ENCODE results near the gene MED22.
A peak's percentile ranks its signal among the peaks of the same experiment; 100 is the strongest.

Gene MED22

GRCh38 chr9:133375724-133376654 lies 28.1 kb upstream of the MED22 start, which contains the start of the genes STKLD1 and SURF4:
TSS of gene STKLD1 (plus strand) at chr9:133376366. CDS start at chr9:133376474, 108 bp downstream.
TSS of gene SURF4 (minus strand) at chr9:133376060. CDS start at chr9:133375969, 91 bp downstream.
- DNase-seq (ENCODE audit: low read depth in 2 of 2): peak; percentile 91 to 94

GRCh38 chr9:133375116-133375723 lies 27.3 kb upstream of the MED22 start:
- DNase-seq (ENCODE audit: low read depth in 2 of 2): no peak

- DNase-seq (ENCODE audit: low read depth in 2 of 2): no peak
These were observed 26.7 kb upstream of the MED22 start for GRCh38 chr9:133374612-133375115.

GRCh38 chr9:133372144-133372543 lies 24.2 kb upstream of the MED22 start:
- DNase-seq (ENCODE audit: low read depth in 2 of 2): no peak

- no peak for DNase-seq (ENCODE audit: low read depth in 2 of 2)
These were observed 23.4 kb upstream of the MED22 start for GRCh38 chr9:133371261-133371711.

- DNase-seq (ENCODE audit: low read depth in 2 of 2): no peak
These were observed 22.8 kb upstream of the MED22 start for GRCh38 chr9:133370685-133371084.

GRCh38 chr9:133369933-133370332 lies 22.0 kb upstream of the MED22 start:
- DNase-seq (ENCODE audit: low read depth in 2 of 2): no peak

- DNase-seq (ENCODE audit: low read depth in 2 of 2): no peak
These were observed 21.5 kb upstream of the MED22 start for GRCh38 chr9:133369422-133369821.

GRCh38 chr9:133368249-133368881 lies 20.4 kb upstream of the MED22 start:
- no peak for DNase-seq (ENCODE audit: low read depth in 2 of 2)

- no peak for DNase-seq (ENCODE audit: low read depth in 2 of 2)
These were observed 19.8 kb upstream of the MED22 start for GRCh38 chr9:133367778-133368177.

- DNase-seq (ENCODE audit: low read depth in 2 of 2): no peak
These were observed 19.3 kb upstream of the MED22 start for GRCh38 chr9:133367221-133367620.

- no peak for DNase-seq (ENCODE audit: low read depth in 2 of 2)
These were observed 18.5 kb upstream of the MED22 start for GRCh38 chr9:133366435-133366834.

GRCh38 chr9:133362359-133363044 lies 14.6 kb upstream of the MED22 start:
- no peak for DNase-seq (ENCODE audit: low read depth in 2 of 2)

- no peak for DNase-seq (ENCODE audit: low read depth in 2 of 2)
These were observed 13.7 kb upstream of the MED22 start for GRCh38 chr9:133361507-133362092.

GRCh38 chr9:133360400-133361393 lies 12.8 kb upstream of the MED22 start:
- no peak for DNase-seq (ENCODE audit: low read depth in 2 of 2)

GRCh38 chr9:133359399-133360175 lies 11.7 kb upstream of the MED22 start:
- DNase-seq (ENCODE audit: low read depth in 2 of 2): no peak

- no peak for DNase-seq (ENCODE audit: low read depth in 2 of 2)
These were observed 9.7 kb upstream of the MED22 start for GRCh38 chr9:133357656-133358055.

- DNase-seq (ENCODE audit: low read depth in 2 of 2): no peak
These were observed 8.6 kb upstream of the MED22 start, which contains the start of the genes SURF1 and SURF2 for GRCh38 chr9:133356391-133357091. TSS of gene SURF1 (minus strand) at chr9:133356487. CDS start at chr9:133356453, 34 bp downstream. TSS of gene SURF2 (plus strand) at chr9:133356550. CDS start at chr9:133356593, 43 bp downstream.
